SKM-1 treated with dmso at 0.1 percent for 144 hours (cell line): Measurements from ENCODE around the gene MAPRE2.

Experiments used
- DNase-seq: peaks from one replicate; lab custom pipeline; 2025; ENCODE audit not compliant: unreplicated experiment; lab: John Stamatoyannopoulos, UW

Gene MAPRE2

DNA sequence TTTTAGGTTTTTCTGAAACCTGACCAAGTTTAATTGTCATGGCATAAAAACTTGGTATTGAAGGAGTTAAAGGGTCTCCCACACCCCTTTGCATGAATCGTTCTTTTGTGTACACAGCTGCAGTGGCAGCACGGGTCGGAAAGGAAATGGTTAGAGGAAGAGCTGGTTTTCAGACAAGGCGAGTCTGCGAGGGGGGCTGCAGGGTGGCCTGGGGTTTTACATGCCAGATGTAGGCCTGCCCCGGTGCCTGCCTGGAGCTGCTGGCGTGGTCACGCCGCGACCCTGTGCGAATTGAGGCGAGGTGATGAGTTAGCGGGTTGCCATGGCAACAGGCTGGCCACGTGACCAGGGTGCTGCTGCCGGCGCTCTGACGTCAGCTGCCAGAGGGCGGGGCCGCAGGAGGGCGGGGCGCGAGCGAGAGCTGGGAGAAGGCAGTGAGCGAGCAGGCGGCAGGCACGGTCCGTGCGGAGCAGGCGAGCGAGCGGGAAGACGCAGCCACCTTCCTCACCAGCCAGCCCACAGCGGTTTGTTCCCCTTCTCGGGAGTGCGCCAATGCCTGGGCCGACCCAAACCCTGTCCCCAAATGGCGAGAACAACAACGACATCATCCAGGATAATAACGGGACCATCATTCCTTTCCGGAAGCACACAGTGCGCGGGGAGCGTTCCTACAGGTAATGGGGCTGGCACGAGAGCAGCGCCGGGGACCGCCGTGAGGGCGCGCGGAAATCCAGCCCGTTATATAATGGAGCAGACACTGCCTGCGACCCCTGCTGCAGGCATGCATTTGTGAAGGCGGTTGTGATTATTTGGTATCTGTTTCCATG lies at the start of gene MAPRE2:
TSS of gene MAPRE2 (plus strand) at position 426 of the 827 bp plus-strand sequence. CDS start at position 553, 127 bp downstream.
- peak; percentile 92 for DNase-seq

DNA sequence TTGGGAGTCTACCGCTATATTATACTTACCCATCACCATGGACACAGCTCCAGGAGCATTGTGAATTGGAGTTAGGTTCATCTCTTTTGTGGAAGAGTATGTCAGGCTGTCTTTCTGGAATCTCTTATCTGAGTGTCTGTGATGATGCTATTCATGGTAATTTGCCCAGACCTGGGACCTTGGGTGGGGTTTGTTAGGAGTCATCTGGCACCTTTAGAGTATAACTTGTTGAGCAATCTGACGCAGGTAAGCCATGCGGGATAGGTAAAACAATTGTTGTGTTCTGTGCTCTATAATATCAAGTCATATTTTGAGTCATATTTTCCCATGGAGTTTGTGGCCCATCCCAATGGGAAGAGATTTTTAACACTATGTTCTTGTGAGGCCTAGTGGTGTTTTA lies 49.7 kb upstream of the MAPRE2 start:
- no peak for DNase-seq

DNA sequence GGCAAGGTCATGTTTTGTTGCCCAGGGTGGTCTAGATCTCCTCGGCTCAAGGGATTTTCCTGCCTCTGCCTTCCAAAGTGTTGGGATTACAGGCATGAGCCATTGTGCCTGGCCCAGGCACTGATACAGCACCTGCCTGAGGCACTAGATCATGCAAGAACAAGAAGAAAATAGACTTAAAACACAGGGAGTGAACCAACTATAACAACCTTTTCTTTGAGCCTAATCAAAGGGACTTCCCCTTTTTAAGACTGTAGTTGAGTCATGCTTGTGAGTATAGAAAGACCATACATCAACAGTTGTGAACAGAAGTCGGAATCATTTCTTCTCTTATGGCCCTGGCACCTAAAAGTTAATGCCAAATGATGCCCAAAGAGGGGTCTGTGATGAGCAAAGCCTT lies 47.9 kb upstream of the MAPRE2 start:
- DNase-seq, result peak; percentile 49

DNA sequence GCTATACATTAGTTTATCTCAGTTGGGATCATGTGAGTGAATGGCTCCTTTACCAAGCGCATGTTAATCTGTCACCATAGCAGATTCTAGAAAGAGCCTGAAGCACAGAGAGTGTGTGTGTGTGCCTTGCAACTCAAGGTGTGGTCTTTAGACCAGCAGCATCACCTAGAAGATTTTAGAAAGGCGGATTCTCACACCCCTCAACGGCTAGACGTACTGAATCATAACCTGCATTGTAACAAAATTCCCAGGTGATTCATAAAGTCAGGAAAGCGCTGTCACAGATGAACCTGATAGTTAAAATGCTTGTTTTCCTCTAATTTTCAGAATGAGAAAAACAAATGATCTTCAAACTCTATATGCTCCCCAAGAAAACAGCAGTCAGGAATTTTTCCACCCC lies 45.5 kb upstream of the MAPRE2 start:
- DNase-seq, result no peak

DNA sequence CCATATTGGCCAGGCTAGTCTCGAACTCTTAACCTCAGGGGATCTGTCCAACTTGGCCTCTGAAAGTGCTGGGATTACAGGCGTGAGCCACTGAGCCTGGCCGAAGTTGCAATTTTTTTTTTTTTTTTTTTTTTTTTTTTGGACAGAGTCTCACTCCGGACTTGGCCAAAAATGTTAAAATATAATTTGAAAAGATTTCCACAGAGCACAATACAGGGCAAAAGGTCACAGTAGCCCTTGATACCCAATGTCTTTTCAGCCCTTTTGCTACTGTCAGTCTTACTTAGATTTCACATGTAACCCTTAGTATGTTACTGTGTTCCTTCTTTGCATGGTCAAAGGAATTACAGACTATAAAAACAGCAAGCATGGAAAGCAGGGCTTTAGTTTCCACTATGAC lies 42.6 kb upstream of the MAPRE2 start:
- DNase-seq, result no peak

DNA sequence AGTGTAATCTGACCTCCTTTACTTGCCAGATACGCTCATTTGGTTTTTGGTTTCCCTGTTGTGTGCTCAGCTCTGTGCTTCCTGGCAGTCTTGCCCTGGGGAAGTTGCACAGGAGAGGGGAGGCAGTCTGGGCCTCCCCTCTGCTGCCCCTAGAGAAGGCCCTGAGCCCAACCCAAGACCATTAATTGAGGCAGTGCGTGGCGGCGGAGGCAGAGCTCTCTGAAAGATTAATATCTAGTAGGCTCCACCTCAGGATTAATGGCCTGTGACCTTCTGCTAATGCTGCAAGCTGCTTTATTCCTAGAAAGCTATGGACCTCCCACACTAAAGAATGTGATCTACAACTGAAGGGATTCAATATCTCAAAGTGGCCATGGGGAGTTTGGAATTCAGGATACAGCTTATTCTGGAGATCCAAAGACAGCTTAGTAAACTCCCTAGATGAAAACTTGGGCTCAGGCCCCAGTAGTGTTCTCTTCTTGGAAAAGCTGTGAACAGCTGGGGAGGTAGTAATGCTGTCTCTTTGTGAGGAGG lies 41.4 kb upstream of the MAPRE2 start:
- no peak for DNase-seq

DNA sequence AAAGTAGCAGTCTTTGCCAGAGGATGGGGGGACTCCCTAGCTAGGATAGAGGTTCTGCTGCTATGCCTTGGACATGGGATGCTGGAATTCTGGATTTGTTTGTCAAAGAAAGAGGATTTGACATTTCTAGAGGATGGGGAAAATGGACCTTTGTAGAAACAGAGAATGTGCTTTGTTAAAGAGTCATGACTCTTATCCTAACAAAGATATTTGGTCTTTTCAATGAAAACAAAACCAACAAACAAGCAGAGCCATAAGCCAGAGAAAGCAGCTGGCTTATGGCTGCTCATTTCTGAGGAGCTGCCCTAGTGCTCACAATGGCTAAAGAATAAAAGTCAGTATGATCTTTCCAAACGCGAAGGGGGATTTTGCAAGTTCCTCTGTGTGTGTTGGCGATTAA lies 40.8 kb upstream of the MAPRE2 start:
- no peak for DNase-seq

DNA sequence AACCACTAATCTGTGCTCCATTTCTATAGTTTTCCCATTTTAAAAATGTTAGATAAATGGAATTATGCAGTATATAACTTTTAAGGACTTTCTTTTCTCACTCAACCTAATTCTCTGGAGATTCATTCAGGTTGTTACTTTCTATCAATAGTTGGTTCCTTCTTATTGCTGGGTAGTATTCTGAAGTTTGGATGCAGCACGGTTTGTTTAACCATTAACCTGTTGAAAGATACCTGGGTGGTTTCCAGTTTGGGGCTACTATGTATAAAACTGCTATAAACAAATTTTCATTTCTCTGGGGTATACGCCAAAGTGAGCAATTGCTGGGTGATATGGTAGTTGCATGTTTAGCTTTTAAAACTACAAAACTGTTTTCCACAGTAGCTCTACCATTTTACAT lies 39.1 kb upstream of the MAPRE2 start:
- no peak for DNase-seq

DNA sequence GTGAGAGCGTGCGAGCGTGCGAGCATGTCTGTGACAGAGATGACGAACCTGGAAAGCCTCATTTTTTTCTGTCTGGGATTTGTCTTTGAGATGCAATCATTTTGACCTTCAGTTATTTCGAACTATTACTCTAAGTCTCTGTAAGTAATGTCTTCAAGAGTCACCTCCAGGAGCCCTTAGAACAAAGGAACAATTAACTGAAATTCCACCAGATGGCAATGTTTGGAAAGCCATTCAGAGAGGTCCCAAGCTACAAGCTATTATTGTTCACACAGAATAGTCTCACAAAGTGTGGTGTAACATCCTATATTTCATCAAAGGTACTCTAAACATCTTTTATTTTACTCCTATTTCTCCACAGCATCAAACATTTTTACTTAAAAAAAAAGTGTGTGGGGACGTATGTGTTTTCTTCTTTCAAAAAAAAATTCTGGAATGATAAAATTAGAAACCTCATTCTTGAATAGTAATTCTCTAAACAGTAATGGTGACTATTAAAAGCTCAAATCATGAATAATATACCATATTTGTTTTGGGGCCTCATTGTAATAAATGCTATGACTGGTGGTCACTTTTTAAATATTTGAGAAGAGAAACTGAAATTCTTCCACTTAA lies 35.1 kb upstream of the MAPRE2 start:
- DNase-seq, result peak; percentile 63

DNA sequence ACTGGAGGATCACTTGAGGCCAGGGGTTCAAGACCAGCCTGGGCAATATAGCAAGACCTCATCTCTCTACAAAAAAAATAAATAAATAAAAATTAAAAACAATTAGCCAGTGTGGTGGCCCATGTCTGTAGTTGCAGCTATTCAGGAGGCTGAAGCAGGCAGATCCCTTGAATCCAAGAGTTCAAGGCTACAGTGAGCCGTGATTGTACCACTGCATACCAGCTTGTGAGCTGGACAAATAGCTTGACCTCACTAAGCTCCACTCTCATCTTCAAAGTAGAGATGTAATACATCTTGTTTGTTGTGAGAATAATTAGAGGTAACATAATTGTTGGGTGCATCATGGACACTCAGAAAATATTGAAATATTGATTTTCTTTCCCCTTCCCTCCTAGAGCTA lies 31.1 kb upstream of the MAPRE2 start:
- no peak for DNase-seq

DNA sequence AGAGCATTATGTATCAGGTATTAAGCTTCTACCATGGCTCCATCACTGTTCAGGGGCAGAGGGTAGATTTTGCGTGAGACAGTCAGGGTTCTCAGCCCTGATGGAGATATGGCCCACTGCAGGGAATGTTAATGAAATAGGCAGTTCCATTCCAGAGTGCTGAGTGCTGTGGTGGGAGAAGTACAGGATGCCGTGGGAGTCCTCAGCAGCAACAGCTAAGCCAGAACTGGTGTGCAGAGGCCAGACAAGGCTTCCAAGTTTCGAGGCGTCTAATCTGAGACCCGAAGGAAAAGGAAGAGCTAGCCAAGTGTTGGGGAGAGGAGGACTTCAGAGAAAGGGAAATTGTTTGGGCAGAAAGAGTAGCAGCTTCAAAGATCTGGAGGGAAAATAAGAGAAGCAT lies 30.2 kb upstream of the MAPRE2 start:
- no peak for DNase-seq

DNA sequence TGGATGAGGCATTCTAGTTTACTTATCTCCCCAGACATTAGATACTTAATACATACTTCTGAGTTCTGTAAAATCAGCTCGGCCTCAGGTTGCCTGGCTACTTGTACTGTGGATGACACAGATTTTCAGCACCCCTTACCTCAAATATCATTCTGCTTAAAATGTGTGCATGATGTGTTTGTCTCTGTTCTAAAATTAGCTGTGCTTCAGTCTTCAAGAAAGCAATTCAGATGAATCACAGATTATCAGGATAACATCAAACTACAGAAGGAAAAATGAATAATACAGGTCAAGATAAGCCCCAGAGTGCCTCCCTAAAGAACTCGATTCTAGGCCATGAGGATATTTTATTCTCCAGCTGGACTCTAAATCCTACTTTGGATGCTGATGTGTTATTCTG lies 21.3 kb upstream of the MAPRE2 start:
- no peak for DNase-seq

DNA sequence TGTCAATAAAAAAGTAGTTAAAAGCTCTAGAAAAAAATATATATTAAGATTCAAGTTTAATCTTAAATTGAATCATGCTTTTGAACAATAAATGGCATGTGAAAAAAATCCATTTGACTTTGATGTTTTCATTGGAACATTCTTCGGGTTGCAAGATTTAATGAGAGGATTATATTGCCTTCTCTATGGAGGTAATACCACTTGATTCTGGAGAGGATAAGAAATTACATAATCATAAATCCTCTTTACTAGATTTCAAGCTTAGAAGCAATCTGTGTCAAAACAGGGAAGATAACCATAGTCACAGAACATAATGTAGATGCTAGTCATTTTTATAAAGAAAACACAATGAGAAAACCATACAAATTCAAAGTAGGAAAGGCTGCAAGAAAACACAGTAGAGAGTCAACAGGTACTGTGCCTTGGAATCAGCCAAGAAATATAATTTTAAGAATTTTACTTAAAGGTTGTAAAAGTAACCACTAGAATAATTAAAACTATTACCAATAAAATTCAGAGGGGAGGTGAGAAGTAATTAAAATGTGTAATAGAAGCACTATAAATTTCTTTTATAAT lies 18.7 kb upstream of the MAPRE2 start:
- no peak for DNase-seq

DNA sequence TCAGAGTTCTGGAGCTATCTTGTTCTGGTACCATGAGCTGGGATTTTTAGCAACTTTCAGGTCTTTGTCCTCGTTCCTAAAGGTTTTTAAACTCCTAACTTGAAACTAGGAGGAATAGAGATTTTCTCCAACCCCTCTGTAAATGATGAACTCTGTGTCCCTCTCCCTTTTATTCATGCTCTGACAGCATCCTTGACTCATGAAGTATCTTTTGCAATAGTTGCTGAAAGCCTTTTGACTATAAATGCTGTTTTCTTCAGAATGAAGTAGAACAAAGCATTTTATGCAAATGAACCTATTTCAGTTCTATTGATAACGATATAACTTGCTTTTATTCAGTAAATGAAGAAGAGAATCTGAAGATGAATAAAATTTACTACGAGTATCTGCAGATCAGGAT lies 17.0 kb upstream of the MAPRE2 start:
- DNase-seq, result no peak

DNA sequence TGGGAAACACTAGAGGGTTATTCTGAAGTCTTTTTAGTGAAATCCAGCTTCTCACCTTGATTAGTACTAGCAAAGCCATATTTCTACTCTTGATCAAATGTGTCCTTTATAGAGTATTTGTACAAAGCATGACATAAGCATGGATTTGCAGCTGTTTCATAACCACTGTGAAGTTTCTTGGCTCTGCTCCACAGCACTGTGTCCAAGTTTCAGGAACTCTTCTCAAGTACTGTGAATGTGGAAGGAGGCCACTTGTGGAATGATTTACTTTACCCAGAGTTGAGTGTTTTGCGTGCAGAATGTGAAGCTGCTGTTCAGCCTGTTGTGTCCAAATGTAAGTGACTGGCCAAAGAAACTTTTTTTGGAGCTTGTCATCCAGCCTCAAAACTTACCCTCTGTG lies 16.2 kb upstream of the MAPRE2 start:
- DNase-seq, result no peak

DNA sequence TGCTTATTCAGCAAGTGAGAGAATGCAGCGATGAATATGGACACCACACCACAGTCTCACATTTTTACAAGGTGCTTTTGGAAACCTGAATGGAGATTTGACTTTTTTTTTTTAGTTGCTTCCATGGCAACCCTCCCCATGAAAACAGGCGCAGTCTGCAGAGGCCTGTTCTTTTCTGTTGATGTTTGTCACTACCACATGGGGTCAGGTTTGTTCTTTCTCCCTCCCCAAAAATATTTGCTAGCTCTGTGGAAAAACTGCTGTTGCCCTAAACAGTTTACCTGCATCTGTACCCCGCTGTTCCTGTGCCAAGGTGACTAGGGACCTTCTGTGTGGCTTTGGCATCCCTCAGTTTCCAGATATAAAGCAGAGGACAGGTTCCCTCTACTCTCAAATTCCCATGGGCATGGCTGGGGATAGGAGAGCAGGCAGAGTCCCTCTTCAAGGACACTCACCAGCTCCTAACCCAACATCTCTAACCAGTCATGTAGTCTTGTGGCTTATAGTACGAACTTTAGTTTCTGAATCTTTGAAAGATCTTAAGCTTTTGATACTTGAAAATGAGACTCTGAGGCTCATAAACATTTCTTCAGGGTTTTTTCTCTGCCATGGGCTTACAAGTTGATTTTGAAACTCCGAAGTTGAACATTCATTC lies 14.7 kb upstream of the MAPRE2 start:
- DNase-seq, result no peak

DNA sequence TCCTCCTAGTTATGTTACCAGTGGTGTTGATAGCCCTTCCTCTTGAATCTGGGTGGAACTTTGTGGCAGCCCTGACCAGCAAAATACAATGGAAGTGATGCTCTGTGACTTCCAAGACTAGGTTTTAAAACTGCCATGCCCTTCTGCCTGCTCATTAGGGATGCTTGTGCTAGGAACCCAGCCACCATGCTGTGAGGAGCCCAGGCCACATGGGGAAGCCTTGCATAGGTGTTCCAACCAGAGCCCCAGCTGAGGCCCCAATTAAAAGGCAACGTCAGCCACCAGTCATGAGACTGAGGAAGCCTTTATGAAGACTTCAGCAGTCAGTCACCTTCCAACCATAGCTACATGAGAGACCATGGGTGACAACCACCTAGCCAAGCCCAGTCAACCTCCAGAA lies 14.0 kb upstream of the MAPRE2 start:
- DNase-seq, result no peak

DNA sequence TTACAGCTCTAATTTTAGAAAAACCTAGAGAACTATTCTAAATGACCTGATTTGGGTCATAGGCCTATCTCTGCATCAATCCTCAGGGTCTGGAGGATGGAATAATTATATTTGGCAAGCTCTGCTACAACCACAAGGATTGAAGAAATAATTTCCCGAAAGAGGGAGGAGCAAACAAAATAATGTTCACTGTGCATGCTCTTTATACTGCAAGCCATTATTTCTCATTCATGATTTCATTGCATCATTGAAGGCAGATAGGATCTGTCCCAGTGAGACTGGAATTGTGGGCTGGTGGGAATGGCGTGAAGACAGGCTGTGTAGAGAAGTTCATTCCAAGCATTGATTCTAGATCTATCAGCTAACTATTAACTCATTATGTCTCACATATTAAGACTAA lies 12.7 kb upstream of the MAPRE2 start:
- DNase-seq, result no peak

DNA sequence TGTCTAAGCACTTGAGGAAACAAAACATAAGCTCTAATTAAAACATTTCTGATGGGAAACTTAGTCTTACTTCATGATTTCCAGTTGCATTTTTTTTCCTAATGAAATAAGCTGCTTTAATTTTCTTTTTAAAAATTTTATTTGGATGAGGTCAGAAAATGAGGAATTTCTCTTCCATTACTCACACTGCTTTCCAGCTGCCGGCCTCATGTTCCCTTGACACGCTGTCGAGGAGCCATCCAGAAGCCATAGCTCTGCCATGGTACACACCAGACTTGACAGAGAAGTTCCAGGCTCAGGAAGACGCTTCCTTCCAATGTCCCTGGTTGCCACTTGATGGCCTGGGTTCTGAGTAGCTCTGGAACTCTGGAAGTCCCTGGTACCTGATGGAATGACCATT lies 12.1 kb upstream of the MAPRE2 start:
- no peak for DNase-seq

DNA sequence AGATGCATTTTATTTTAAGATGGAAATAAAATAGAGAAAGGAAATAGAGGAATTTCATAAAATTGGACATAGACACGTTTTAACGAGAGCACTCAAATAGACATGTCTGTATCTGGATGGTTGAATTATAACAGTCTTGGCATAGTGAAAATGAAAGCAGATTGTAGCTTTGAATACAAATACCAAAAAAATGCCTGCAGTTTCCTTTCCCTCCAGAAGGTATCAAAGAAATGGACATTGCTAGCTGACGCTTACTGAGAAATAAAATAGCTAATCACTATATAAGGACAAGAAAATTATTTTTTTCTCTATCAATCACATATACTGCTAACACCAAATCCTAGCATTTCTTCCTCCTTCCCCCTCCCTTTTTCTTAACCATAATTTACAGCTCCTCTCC lies 11.4 kb upstream of the MAPRE2 start:
- no peak for DNase-seq

DNA sequence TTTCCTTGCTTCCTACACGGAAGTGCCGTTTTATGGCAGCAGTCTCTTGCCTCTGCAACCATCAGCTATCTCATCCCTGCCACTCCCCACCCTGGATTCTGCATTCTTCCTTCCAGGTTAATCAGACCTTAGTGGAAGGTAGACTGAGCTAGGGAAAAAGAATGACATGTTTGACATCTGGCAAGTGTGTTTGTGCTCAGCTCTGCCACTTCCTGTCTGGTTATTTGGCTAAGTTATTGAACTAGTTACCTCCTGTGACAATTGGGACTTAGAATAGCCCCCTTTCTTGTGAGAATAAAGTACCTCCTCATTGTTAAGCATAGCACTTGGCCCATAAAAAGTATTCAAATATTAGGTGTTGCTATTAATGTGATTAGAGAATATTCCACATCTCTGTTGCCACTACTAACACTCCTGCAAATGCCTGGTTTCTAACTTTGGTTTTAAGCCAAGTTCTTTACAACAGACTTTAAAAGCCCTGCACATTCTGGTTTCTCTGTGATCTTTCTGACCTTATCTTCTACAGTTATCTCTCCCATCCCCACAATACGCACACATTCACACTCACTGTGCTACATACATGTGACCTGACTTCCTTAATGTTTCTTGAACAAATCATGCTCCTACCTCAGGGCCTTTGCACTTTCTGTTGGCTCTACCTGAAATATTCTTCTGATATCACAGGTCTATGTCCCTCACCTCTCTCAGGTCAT lies 10.8 kb upstream of the MAPRE2 start:
- DNase-seq, result no peak
